GM12892 (cell line): ENCODE results near the gene TTC31.

Experiments used
- POLR2A ChIP-seq: IDR thresholded peaks from 2 replicates; pipeline ENCODE4 v1.6.1; 2011; ENCODE audit warnings: low read depth, low read length, control low read depth
- POLR2AphosphoS5 ChIP-seq: IDR thresholded peaks from 2 replicates; pipeline ENCODE4 v1.6.1; 2011; ENCODE audit warnings: low read depth, low read length, control low read depth
- TAF1 ChIP-seq: IDR thresholded peaks from 2 replicates; pipeline ENCODE4 v1.6.1; 2011; ENCODE audit warnings: low read depth, mild to moderate bottlenecking, control low read depth, low read length, borderline replicate concordance

DNA sequence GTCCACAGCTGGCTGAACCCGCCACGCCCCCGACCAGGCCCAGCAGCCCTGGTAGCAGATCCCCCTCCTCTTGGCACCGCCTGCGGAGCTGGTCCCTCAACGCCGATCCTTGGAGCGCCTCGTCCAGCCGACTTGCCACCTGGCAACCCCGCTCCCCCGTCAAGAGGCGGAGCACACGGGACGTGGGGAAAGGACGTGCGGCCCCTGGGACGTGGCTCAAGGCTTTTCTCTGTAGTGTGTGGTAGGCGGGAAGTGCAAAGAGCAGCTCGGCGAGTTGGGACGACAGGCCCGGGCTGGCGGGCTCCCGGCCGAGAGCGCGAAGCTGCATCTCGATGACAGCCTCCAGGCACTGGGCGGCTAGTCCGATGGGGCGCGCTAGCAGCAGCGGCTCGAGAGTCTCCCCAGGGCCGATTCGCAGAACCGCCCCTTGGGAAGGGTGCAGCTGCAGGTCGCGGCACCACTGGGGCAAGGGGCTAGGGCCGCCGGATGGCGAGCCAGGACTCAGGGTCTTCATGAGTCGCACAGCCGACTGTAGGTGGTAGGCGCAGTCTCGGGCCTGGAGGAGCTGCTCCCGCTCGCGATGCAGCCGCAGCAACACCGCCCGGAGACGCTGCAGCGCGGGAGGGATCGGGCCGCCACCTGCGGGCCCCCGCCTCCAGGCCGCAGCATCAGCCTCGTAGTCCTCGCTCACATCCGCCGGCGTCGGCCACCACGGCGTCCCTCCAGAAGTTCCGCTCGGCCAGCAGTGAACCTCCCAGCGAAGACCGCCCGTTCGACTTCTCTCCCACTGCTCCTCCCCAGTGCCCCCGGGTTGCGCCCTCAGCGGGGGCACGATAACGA is 700 bp upstream of the TTC31 start:
- TF ChIP-seq POLR2A = no peak
- peak; percentile 15; the same call in 1 of the 2 replicates for TF ChIP-seq TAF1
- 0 out of 2 replicates have a peak, but pooled peaks have one; percentile 7 for TF ChIP-seq POLR2AphosphoS5
